Muscle layer of colon (tissue), 2 donors: ENCODE results near the gene CDNF.
"Not testable (repeated sequence)": the region's sequence is repeated elsewhere in the genome, so short reads cannot be mapped to it uniquely, and the experiment has no call there.

ENCODE experiments used
- H3K27ac ChIP-seq: one replicate; pipeline ENCODE4 v1.7.0; 2013; ENCODE audit warnings: low read depth, mild to moderate bottlenecking, low read length, moderate library complexity
- H3K27me3 ChIP-seq, 2 donors: one replicate each; pipeline ENCODE4 v1.7.0; 2013; ENCODE audit warnings: low read length in 2 of 2, mild to moderate bottlenecking in 2 of 2; ENCODE audit not compliant: insufficient read depth in 2 of 2, control insufficient read depth in 1 of 2
- H3K36me3 ChIP-seq: one replicate; pipeline ENCODE4 v1.7.0; 2013; ENCODE audit warnings: mild to moderate bottlenecking, low read length; ENCODE audit not compliant: insufficient read depth
- H3K4me1 ChIP-seq: one replicate; pipeline ENCODE4 v1.7.0; 2013; ENCODE audit warnings: mild to moderate bottlenecking, low read length; ENCODE audit not compliant: insufficient read depth
- H3K4me3 ChIP-seq, 2 donors: one replicate each; pipeline ENCODE4 v1.7.0; 2013; ENCODE audit warnings: low read length in 2 of 2, low read depth in 1 of 2, mild to moderate bottlenecking in 1 of 2, moderate library complexity in 1 of 2
- H3K9ac ChIP-seq: one replicate; pipeline ENCODE4 v1.7.0; 2013; ENCODE audit warnings: low read length
- H3K9me3 ChIP-seq: one replicate; pipeline ENCODE4 v1.7.0; 2013; ENCODE audit warnings: mild to moderate bottlenecking, low read length
- donor health status: abdominal sarcoma.
- donor health status: Adenocarcinoma of cecum.

CDNF gene

GRCh38 chr10:14837757-14838581 lies at the start of gene CDNF, which contains the start of the genes HSPA14 and MSANTD7:
CDNF (minus strand) TSS chr10:14838037; CDS start chr10:14837946, 91 bp downstream.
HSPA14 (plus strand) TSS chr10:14838306; CDS start chr10:14838403, 97 bp downstream.
MSANTD7 (plus strand) TSS chr10:14838306; CDS start chr10:14842285, 3,979 bp downstream.
- Histone ChIP-seq H3K36me3 (peaks cover 17% of the 10 kb centered on the region), H3K27ac (peak within 1 kb of the TSS; percentile 99), H3K9ac (peak within 1 kb of the TSS; percentile 67), H3K4me1 (peaks cover 22% of the 10 kb centered on the region), H3K27me3 (no peaks in the 10 kb centered on the region), H3K9me3 (no peaks in the 10 kb centered on the region), H3K4me3 (peak within 1 kb of the TSS; percentile 89 to 99)

GRCh38 chr10:14884082-14884481 lies 46.2 kb upstream of the CDNF start:
- no peaks in the 10 kb centered on the region for H3K36me3 ChIP-seq
- no peak overlapping the region for H3K27ac ChIP-seq
- H3K4me3 ChIP-seq, result no peak overlapping the region
- H3K27me3 ChIP-seq, result no peaks in the 10 kb centered on the region
- H3K9ac ChIP-seq, result no peak overlapping the region
- H3K4me1 ChIP-seq, result peaks cover 11% of the 10 kb centered on the region
- no peaks in the 10 kb centered on the region for H3K9me3 ChIP-seq

GRCh38 chr10:14880229-14880628 lies 42.4 kb upstream of the CDNF start:
- no peak overlapping the region for H3K9ac ChIP-seq

DNA sequence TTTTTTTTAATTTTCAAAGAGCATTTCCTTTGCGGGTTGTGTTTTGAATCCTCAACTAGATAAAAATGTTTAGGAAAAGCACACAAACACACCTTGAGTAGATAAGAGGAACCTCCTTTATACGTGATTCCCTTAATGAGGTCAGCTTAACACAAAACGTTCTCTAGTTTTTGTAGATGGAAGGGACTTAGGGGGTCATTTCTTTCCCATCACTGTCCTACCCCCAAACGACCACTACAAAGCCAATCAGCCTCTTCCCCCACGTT lies 42.0 kb upstream of the CDNF start:
- Histone ChIP-seq H3K36me3 (no peaks in the 10 kb centered on the region), H3K4me1 (peaks cover 21% of the 10 kb centered on the region), H3K9me3 (no peaks in the 10 kb centered on the region), H3K4me3 (peak overlapping the region in 1 of 2 donors; percentile 75), H3K9ac (no peak overlapping the region), H3K27ac (no peak overlapping the region), H3K27me3 (no peaks in the 10 kb centered on the region)

More at GRCh38 chr10:14880229-14880628, 42.4 kb upstream of the CDNF start:
- Histone ChIP-seq H3K4me1 (peaks cover 21% of the 10 kb centered on the region), H3K9me3 (no peaks in the 10 kb centered on the region), H3K4me3 (peak overlapping the region in 1 of 2 donors; percentile 75), H3K27me3 (no peaks in the 10 kb centered on the region), H3K36me3 (no peaks in the 10 kb centered on the region), H3K27ac (no peak overlapping the region)

DNA sequence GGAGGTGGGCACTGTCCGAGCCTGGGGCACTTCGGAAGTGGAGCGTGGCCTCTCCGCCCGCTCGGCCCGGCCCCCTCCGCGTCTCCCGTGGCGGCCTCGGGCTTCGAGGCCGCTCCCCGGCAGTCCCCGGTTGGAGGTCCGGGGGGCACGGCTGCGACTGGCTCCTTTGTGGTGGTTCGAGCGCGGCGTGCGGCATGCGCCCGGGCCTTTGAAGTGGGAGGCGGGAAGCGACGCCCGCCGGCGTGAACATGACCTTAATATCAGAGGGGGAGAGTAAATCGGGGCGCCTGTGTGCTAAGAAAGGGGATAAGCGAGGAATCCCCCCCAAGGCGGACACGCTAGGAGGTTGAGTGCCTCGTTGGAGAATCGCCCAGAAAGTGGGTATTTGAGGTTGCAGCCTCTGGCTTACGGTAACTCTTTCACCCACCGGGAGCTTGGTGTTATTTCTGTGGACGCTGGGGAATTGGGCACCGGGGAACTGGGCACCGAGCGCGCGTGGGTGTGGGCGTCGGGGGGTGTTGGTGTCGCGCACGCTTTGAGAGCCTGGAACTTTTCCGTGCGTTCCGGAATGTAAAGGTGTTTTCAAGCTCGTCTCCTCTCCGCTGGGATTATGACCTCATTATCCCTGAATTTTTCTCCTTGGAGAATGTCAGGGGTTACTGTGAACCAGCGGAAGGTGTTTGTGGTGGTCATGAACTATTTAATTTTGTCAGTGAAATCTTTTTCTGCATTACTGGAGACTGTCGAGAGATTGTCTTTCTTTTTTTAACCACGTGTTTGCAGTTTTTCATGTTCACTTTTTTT lies 41.5 kb upstream of the CDNF start:
- no peaks in the 10 kb centered on the region for H3K36me3 ChIP-seq
- H3K27ac ChIP-seq, result peak overlapping the region; percentile 53

DNA sequence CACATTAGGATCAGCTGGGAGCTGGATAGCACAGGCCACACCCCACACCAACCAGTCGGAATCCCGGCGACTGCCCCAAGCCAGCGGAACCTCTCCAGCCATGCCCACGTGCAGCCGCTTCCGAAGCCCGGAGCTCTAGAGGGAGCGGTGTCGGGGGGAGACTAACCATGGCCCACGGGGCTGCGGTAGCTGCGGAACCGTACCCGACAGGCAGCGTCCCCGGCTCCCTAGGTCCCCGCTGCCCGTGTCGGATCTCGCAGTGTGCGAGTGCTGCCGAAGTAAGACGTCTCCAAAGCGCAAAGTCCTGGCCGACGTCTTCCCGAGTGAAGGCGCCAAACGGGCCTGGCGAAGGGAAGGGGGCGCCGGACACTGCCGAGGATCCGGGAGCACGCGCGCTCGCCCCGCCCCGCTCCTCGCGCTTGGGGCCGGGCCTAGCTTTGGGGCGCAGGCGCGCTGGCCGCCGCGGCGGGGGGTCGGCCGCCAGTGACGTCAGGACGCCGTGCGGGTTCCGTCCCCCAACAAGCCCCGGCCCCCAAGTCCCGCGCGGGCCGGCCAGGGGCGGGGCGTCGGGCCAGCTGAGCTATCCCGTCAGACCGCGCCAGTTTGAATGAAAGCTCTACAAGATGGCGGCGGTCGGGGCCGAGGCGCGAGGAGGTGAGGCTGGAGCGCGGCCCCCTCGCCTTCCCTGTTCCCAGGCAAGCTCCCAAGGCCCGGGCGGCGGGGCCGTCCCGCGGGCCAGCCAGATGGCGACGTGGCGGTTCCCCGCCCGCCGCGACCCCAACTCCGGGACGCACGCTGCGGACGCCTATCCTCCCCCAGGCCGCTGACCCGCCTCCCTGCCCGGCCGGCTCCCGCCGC lies 40.7 kb upstream of the CDNF start, which contains the start of gene SUV39H2:
SUV39H2 (plus strand) TSS at position 601 of the 858 bp plus-strand sequence; CDS start at position 624, 23 bp downstream.
- Histone ChIP-seq H3K27me3 (no peaks in the 10 kb centered on the region), H3K4me1 (peaks cover 21% of the 10 kb centered on the region), H3K36me3 (no peaks in the 10 kb centered on the region), H3K9ac (peak within 1 kb of the TSS; percentile 70), H3K9me3 (no peaks in the 10 kb centered on the region), H3K27ac (peak within 1 kb of the TSS; percentile 94), H3K4me3 (peak within 1 kb of the TSS; percentile 76 to 90)

More for the DNA sequence above, 41.5 kb upstream of the CDNF start:
- H3K27me3 ChIP-seq, result no peaks in the 10 kb centered on the region
- peaks cover 21% of the 10 kb centered on the region for H3K4me1 ChIP-seq
- H3K4me3 ChIP-seq, result peak overlapping the region; percentile 75 to 76
- peak overlapping the region; percentile 58 for H3K9ac ChIP-seq
- no peaks in the 10 kb centered on the region for H3K9me3 ChIP-seq

GRCh38 chr10:14876764-14877163 lies 38.9 kb upstream of the CDNF start:
- H3K27me3 ChIP-seq, result no peaks in the 10 kb centered on the region
- H3K27ac ChIP-seq, result no peak overlapping the region
- peaks cover 21% of the 10 kb centered on the region for H3K4me1 ChIP-seq
- no peak overlapping the region for H3K9ac ChIP-seq
- H3K9me3 ChIP-seq, result no peaks in the 10 kb centered on the region
- H3K36me3 ChIP-seq, result no peaks in the 10 kb centered on the region
- no peak overlapping the region for H3K4me3 ChIP-seq

- H3K27me3 ChIP-seq, result no peaks in the 10 kb centered on the region
- no peak overlapping the region for H3K27ac ChIP-seq
- H3K9me3 ChIP-seq, result no peaks in the 10 kb centered on the region
These were observed 38.1 kb upstream of the CDNF start for GRCh38 chr10:14875941-14876340.

GRCh38 chr10:14873090-14873760 lies 35.4 kb upstream of the CDNF start:
- Histone ChIP-seq H3K4me3 (no peak overlapping the region), H3K4me1 (peaks cover 10% of the 10 kb centered on the region), H3K9me3 (no peaks in the 10 kb centered on the region), H3K27ac (no peak overlapping the region), H3K9ac (no peak overlapping the region), H3K36me3 (peaks cover 8% of the 10 kb centered on the region), H3K27me3 (no peaks in the 10 kb centered on the region)

More at GRCh38 chr10:14875941-14876340, 38.1 kb upstream of the CDNF start:
- no peak overlapping the region for H3K9ac ChIP-seq
- no peaks in the 10 kb centered on the region for H3K36me3 ChIP-seq
- H3K4me3 ChIP-seq, result no peak overlapping the region
- peaks cover 21% of the 10 kb centered on the region for H3K4me1 ChIP-seq

DNA sequence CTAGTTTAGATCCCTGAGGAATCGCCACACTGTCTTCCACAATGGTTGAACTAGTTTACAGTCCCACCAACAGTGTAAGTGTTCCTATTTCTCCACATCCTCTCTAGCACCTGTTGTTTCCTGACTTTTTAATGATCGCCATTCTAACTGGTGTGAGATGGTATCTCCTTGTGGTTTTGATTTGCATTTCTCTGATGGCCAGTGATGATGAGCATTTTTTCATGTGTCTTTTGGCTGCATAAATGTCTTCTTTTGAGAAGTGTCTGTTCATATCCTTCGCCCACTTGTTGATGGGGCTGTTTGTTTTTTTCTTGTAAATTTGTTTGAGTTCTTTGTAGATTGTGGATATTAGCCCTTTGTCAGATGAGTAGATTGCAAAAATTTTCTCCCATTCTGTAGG lies 27.0 kb upstream of the CDNF start:
- not testable (repeated sequence) for H3K27me3 ChIP-seq, H3K9ac ChIP-seq, H3K4me3 ChIP-seq, H3K27ac ChIP-seq, H3K4me1 ChIP-seq, H3K9me3 ChIP-seq
- peaks cover 25% of the 10 kb centered on the region for H3K36me3 ChIP-seq
